ENCODE measurements around the gene RTEL1. TPM values are rescaled to one million over a fixed set of nuclear protein-coding genes. Genes with fewer than 3 reads are reported as not detected.

Gene RTEL1
- total RNA-seq, 6 experiments from 2014 or later, result 9.6 to 16.3 (median 12.4) TPM

DNA sequence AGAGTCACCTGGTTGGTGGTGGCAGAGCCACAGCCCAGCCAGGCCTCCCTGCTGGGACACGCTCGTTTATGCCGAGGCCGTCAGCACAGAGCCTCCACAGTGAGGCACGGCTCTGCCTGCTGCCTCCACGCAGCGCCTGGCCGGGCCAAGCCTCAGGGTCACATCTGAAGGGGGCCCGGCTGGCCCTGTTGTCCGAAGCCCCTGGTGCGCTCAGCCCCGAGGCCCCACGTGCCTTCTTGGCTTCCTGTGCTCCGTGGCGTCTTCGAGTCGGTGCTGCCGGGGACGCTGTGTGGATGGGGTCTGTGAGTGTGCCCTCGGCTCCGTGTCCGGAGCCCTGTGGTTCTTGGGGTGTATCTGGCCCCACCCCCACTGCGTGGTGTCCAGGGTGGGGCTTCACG lies 28.0 kb downstream of the RTEL1 start:
- DNase-seq, result no peak
- Histone ChIP-seq H3K27ac (peak overlapping the region; percentile 71 to 91 (median 72)), H3K36me3 (no peaks in the 10 kb centered on the region), H3K4me3 (no peak overlapping the region), H3K4me1 (no peaks in the 10 kb centered on the region), H3K27me3 (no peaks in the 10 kb centered on the region), H3K9me3 (no peaks in the 10 kb centered on the region)
- ATAC-seq, result no peak
- intact Hi-C loops (cut with DNase I), result no loop called here
- TF ChIP-seq CTCF (IDR thresholded peaks at IDR 0.05) (no peak), POLR2A (IDR thresholded peaks at IDR 0.05) (no peak)
- WGBS (ENCODE audit: insufficient coverage, low coverage, low lambda C conversion rate, missing lambda C conversion rate), result no CpG with 5 or more reads among the region's 24 CpGs

- Histone ChIP-seq H3K4me3 (no peak overlapping the region), H3K9me3 (no peaks in the 10 kb centered on the region), H3K36me3 (no peaks in the 10 kb centered on the region), H3K27ac (peak overlapping the region; percentile 71 to 91 (median 72)), H3K4me1 (no peaks in the 10 kb centered on the region), H3K27me3 (no peaks in the 10 kb centered on the region)
- intact Hi-C loops (cut with DNase I), result no loop called here
- no peak for TF ChIP-seq POLR2A (IDR thresholded peaks at IDR 0.05)
- no peak for TF ChIP-seq CTCF (IDR thresholded peaks at IDR 0.05)
- DNase-seq (peak in 2 of 3 donors; percentile 78 to 81), ATAC-seq (peak; percentile 56 to 62 (median 58))
- 66% methylated on average over 11 of the region's 45 CpGs for WGBS (ENCODE audit: insufficient coverage, low coverage, low lambda C conversion rate, missing lambda C conversion rate)
These were observed 28.6 kb downstream of the RTEL1 start for GRCh38 chr20:63686492-63687321.

DNA sequence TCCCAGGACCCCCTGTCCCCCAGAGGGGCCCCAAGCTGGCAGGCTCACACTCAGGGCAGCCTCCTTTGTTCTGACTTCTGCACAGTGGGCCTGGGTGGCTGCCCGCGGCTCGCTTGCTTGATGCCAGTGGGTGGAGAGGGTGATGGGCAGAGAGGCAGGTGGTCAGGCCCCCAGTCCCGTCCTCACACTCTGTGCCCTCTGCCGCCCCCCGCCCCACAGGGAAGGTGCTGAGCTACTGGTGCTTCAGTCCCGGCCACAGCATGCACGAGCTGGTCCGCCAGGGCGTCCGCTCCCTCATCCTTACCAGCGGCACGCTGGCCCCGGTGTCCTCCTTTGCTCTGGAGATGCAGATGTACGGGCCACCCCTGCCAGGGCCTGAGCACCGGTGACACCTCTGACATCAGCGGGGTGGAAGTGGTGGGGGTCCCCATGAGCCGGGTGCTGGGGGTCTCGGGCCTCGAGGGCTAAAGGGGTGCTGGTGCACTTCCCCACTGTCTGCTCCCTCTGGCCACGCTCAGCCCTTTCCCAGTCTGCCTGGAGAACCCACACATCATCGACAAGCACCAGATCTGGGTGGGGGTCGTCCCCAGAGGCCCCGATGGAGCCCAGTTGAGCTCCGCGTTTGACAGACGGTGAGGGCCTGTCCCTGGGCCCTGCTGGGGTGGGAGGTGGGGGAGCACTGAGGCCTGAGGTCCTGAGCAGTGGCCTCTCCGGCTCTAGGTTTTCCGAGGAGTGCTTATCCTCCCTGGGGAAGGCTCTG lies 29.5 kb downstream of the RTEL1 start:
- 100% methylated on average over 1 of the region's 29 CpGs for WGBS (ENCODE audit: insufficient coverage, low coverage, low lambda C conversion rate, missing lambda C conversion rate)
- Histone ChIP-seq H3K27ac (peak overlapping the region; percentile 58 to 91 (median 71)), H3K4me3 (no peak overlapping the region), H3K36me3 (no peaks in the 10 kb centered on the region), H3K4me1 (no peaks in the 10 kb centered on the region), H3K9me3 (no peaks in the 10 kb centered on the region), H3K27me3 (no peaks in the 10 kb centered on the region)
- no peak for DNase-seq
- no peak for TF ChIP-seq CTCF (IDR thresholded peaks at IDR 0.05)
- no peak for ATAC-seq
- intact Hi-C loops (cut with DNase I), result no loop called here

DNA sequence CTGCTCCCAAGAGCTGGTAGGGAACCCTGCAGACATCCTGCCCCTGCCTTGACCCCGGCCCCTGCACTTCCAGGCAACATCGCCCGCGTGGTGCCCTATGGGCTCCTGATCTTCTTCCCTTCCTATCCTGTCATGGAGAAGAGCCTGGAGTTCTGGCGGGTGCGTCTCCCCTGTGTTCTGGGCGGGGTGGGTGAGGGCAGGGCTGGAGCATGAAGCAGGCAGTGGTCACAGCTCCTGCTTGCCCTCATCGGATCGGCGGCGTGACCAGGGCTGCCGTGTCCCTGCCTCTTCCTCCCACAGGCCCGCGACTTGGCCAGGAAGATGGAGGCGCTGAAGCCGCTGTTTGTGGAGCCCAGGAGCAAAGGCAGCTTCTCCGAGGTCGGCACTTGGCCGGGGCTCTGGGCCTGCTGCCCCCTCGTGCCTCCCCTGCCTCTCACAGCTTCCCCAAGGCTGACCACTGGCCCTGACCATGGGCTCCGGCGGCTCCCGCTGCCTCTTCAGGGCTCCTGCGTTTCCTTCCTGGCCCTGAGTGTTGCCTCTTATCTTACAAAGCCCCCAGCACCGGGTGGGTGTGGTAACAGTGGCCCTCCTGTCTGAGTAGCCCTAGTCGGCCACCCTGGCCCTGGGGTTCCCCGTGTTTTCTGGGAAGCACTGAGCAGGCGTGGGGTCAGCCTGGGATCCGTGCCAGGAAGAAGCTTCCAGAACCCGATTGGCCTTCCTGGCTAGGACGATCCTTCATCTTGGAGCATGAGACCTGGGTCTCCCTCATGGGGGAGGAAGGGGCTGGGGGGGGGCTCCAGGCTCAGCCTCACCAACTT lies 30.3 kb downstream of the RTEL1 start:
- ATAC-seq, result no peak
- no peak for DNase-seq
- TF ChIP-seq POLR2A (IDR thresholded peaks at IDR 0.05) (no peak), CTCF (IDR thresholded peaks at IDR 0.05) (no peak)
- no peaks in the 10 kb centered on the region for H3K27me3 ChIP-seq
- no peak overlapping the region for H3K4me3 ChIP-seq
- H3K36me3 ChIP-seq, result no peaks in the 10 kb centered on the region
- 100% methylated on average over 1 of the region's 31 CpGs for WGBS (ENCODE audit: insufficient coverage, low coverage, low lambda C conversion rate, missing lambda C conversion rate)
- H3K9me3 ChIP-seq, result no peaks in the 10 kb centered on the region
- H3K4me1 ChIP-seq, result no peaks in the 10 kb centered on the region
- intact Hi-C loops (cut with DNase I), result no loop called here
- H3K27ac ChIP-seq, result peak overlapping the region in 2 of 3 donors; percentile 71 to 91

Data from right lobe of liver (tissue), 6 donors.